Hepatocyte (in vitro differentiated cells): Measurements from ENCODE around the gene PLSCR1. TPM values are rescaled to one million over a fixed set of nuclear protein-coding genes. Genes with fewer than 3 reads are reported as not detected.
A peak's percentile ranks its signal among the peaks of the same experiment; 100 is the strongest.

Source experiments
- DNase-seq: peaks from one replicate; pipeline ENCODE4 v3.0.0-alpha.2; 2016; ENCODE audit warnings: low spot score
- H2AFZ ChIP-seq: fragments of 200-600 bp; sonication (generic); 2 replicates; pipeline ENCODE4 v1.6.0; 2016; ENCODE audit warnings: antibody characterized with exemption, mild to moderate bottlenecking
- H3K27ac ChIP-seq: fragments of 200-600 bp; sonication (generic); 2 replicates; pipeline ENCODE4 v1.5.1; 2016; ENCODE audit warnings: mild to moderate bottlenecking
- H3K27me3 ChIP-seq: fragments of 200-600 bp; sonication (generic); 2 replicates; pipeline ENCODE4 v1.6.1; 2016
- H3K36me3 ChIP-seq: fragments of 200-600 bp; sonication (generic); replicated peaks from 2 replicates; pipeline ENCODE4 v1.5.1; 2016; ENCODE audit warnings: low read depth; ENCODE audit not compliant: insufficient read depth
- H3K4me1 ChIP-seq: fragments of 200-600 bp; sonication (generic); 2 replicates; pipeline ENCODE4 v1.5.1; 2016; ENCODE audit warnings: mild to moderate bottlenecking, moderate library complexity; ENCODE audit not compliant: insufficient read depth
- H3K4me2 ChIP-seq: fragments of 200-600 bp; sonication (generic); 2 replicates; pipeline ENCODE4 v1.6.0; 2016
- H3K4me3 ChIP-seq: fragments of 200-600 bp; sonication (generic); 2 replicates; pipeline ENCODE4 v1.5.1; 2016; ENCODE audit warnings: mild to moderate bottlenecking
- H3K79me2 ChIP-seq: fragments of 200-600 bp; sonication (generic); 2 replicates; pipeline ENCODE4 v1.6.0; 2017; ENCODE audit warnings: mild to moderate bottlenecking
- H3K9me2 ChIP-seq: fragments of 200-600 bp; sonication (generic); replicated peaks from 2 replicates; pipeline ENCODE4 v1.6.0; 2017; ENCODE audit warnings: mild to moderate bottlenecking; ENCODE audit not compliant: insufficient read depth
- H3K9me3 ChIP-seq: fragments of 200-600 bp; sonication (generic); 2 replicates; pipeline ENCODE4 v1.5.1; 2016; ENCODE audit warnings: low read depth, mild to moderate bottlenecking
- H4K20me1 ChIP-seq: fragments of 200-600 bp; sonication (generic); 2 replicates; pipeline ENCODE4 v1.6.0; 2016; ENCODE audit warnings: mild to moderate bottlenecking; ENCODE audit not compliant: insufficient read depth, poor library complexity, severe bottlenecking
- CTCF ChIP-seq: fragments of 200-600 bp; sonication (generic); IDR thresholded peaks from 2 replicates; pipeline ENCODE4 v1.5.1; 2016; ENCODE audit warnings: antibody characterized with exemption, mild to moderate bottlenecking; ENCODE audit not compliant: poor library complexity
- EZH2 ChIP-seq: fragments of 200-600 bp; sonication (generic); IDR thresholded peaks from 2 replicates; pipeline ENCODE4 v1.6.1; 2016; ENCODE audit warnings: antibody characterized with exemption, mild to moderate bottlenecking, borderline replicate concordance
- EZH2phosphoT487 ChIP-seq: fragments of 200-600 bp; sonication (generic); IDR thresholded peaks from one replicate; pipeline ENCODE4 v1.6.1; 2018; ENCODE audit warnings: antibody characterized with exemption, mild to moderate bottlenecking, low read depth, moderate library complexity; ENCODE audit not compliant: unreplicated experiment, severe bottlenecking
- WGBS: methylation state at CpG from one replicate; pipeline ENCODE4 v1.1.6; 2016; ENCODE audit warnings: low lambda C conversion rate; ENCODE audit errors: missing lambda C conversion rate; 5-methylcytosine and 5-hydroxymethylcytosine counted together
- polyA plus RNA-seq: library from polyadenylated mRNA; unstranded; fragments of >200 nt; fragmentation: Nextera tagmentation; extraction: Ambion mirVana; gene quantifications from 2 replicates; pipeline ENCODE4 v1.2.1, GENCODE V29; 2016
- total RNA-seq: library from RNA; depleted of rRNA; stranded (reverse); fragments of >200 nt; gene quantifications from 2 replicates; pipeline ENCODE4 v1.2.3, GENCODE V29; 2014

PLSCR1 gene
- total and polyA plus RNA-seq, 2 experiments from 2014 or later = 44.9 to 72.6 TPM

- Histone ChIP-seq H3K4me2 (peak overlapping the region; percentile 81), H3K27ac (peak overlapping the region; percentile 97), H3K27me3 (no peaks in the 10 kb centered on the region), H3K36me3 (no peaks in the 10 kb centered on the region), H3K9me2 (no peaks in the 10 kb centered on the region), H4K20me1 (no peaks in the 10 kb centered on the region), H3K79me2 (peaks cover 43% of the 10 kb centered on the region), H3K4me3 (peak overlapping the region; percentile 83), H2AFZ (peak overlapping the region; percentile 30), H3K4me1 (peaks cover 8% of the 10 kb centered on the region), H3K9me3 (no peaks in the 10 kb centered on the region)
- DNase-seq = no peak
- TF ChIP-seq EZH2phosphoT487 (no peak), EZH2 (no peak), CTCF (no peak)
- 52% methylated on average over 8 of the region's 8 CpGs for WGBS
Observed at GRCh38 chr3:146544929-146545528, 622 bp upstream of the PLSCR1 start.

GRCh38 chr3:146543461-146544001 lies 876 bp downstream of the PLSCR1 start:
- Histone ChIP-seq H3K27ac (peak overlapping the region; percentile 97), H4K20me1 (no peaks in the 10 kb centered on the region), H3K4me2 (peak overlapping the region; percentile 81), H2AFZ (peak overlapping the region; percentile 35), H3K9me2 (no peaks in the 10 kb centered on the region), H3K36me3 (no peaks in the 10 kb centered on the region), H3K79me2 (peaks cover 58% of the 10 kb centered on the region), H3K4me3 (peak overlapping the region; percentile 83), H3K27me3 (no peaks in the 10 kb centered on the region), H3K4me1 (peaks cover 8% of the 10 kb centered on the region), H3K9me3 (no peaks in the 10 kb centered on the region)
- TF ChIP-seq EZH2phosphoT487 = no peak
- TF ChIP-seq CTCF = no peak
- TF ChIP-seq EZH2 = no peak
- WGBS = 11% methylated on average over 10 of the region's 10 CpGs
- peak; percentile 29 for DNase-seq

GRCh38 chr3:146542978-146543377 lies 1.4 kb downstream of the PLSCR1 start:
- Histone ChIP-seq H3K27me3 (no peaks in the 10 kb centered on the region), H3K4me1 (peaks cover 8% of the 10 kb centered on the region), H3K9me3 (no peaks in the 10 kb centered on the region), H3K36me3 (no peaks in the 10 kb centered on the region), H2AFZ (no peak overlapping the region), H4K20me1 (no peaks in the 10 kb centered on the region), H3K4me3 (peak overlapping the region; percentile 83), H3K4me2 (peak overlapping the region; percentile 81), H3K9me2 (no peaks in the 10 kb centered on the region), H3K79me2 (peaks cover 63% of the 10 kb centered on the region), H3K27ac (peak overlapping the region; percentile 97)
- TF ChIP-seq CTCF = no peak
- no peak for TF ChIP-seq EZH2phosphoT487
- no peak for DNase-seq
- 49% methylated on average over 2 of the region's 2 CpGs for WGBS
